ENCODE data around the gene ZNF586. TPM values are rescaled to one million over a fixed set of nuclear protein-coding genes. Genes with fewer than 3 reads are reported as not detected.

The ZNF586 gene
- total RNA-seq, 4 donors from 2014 or later = 12.8 to 20.7 (median 17.1) TPM

DNA sequence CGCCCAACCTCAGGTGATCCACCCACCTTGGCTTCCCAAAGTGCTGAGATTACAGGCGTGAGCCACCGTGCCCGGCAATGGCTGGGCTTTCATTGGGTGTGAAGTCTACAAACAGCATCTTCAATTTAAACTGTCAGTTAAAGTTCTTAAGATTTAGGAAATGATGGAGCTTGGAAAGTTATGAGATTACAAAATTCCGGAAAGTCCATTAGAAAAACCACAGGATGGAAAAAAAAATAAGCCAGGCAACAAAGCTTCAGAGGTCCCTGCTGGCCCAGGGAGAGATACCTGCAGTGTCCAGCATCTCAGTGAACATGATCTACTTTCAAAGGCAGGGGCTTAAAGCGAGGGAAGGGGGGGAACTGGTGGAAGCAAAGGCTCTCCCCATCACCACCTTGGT lies 56.0 kb downstream of the ZNF586 start:
- Histone ChIP-seq H3K4me3 (no peak overlapping the region), H3K9me3 (no peaks in the 10 kb centered on the region), H3K36me3 (peaks cover 0 to 17% of the 10 kb centered on the region in 2 donors), H3K27ac (no peak overlapping the region), H3K27me3 (no peaks in the 10 kb centered on the region), H3K4me1 (peaks cover 0 to 20% (median 2%) of the 10 kb centered on the region in 3 donors)
- ATAC-seq = no peak
- TF ChIP-seq EP300 (IDR thresholded peaks at IDR 0.05) (no peak), POLR2A (IDR thresholded peaks at IDR 0.05) (no peak), POLR2AphosphoS5 (IDR thresholded peaks at IDR 0.05) (no peak)
- TF ChIP-seq, protein P1, sequence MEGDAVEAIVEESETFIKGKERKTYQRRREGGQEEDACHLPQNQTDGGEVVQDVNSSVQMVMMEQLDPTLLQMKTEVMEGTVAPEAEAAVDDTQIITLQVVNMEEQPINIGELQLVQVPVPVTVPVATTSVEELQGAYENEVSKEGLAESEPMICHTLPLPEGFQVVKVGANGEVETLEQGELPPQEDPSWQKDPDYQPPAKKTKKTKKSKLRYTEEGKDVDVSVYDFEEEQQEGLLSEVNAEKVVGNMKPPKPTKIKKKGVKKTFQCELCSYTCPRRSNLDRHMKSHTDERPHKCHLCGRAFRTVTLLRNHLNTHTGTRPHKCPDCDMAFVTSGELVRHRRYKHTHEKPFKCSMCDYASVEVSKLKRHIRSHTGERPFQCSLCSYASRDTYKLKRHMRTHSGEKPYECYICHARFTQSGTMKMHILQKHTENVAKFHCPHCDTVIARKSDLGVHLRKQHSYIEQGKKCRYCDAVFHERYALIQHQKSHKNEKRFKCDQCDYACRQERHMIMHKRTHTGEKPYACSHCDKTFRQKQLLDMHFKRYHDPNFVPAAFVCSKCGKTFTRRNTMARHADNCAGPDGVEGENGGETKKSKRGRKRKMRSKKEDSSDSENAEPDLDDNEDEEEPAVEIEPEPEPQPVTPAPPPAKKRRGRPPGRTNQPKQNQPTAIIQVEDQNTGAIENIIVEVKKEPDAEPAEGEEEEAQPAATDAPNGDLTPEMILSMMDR (IDR thresholded peaks at IDR 0.05) = no peak
- WGBS, 2 donors (ENCODE audit: low coverage in 1 of 2) = 89 to 95% methylated on average over 4 to 6 of the region's 6 CpGs

DNA sequence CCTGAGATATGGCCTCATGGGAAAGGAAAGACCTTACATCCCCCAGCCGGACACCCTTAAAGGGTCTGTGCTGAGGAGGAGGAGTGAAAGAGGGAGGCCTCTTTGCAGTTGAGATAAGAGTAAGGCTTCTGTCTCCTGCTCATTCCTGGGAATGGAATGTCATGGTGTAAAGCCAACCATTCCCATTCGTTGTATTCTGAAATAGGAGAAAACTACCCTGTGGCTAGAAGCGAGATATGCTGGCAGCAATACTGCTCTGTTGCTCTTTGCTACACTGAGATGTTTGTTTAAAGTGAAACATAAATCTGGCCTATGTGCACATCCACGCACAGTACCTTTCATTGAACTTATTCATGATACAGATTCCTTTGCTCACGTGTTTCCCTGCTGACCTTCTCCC lies 59.8 kb downstream of the ZNF586 start:
- TF ChIP-seq, protein P1 (IDR thresholded peaks at IDR 0.05) = no peak
- TF ChIP-seq EP300 (IDR thresholded peaks at IDR 0.05) (no peak), POLR2AphosphoS5 (IDR thresholded peaks at IDR 0.05) (no peak), POLR2A (IDR thresholded peaks at IDR 0.05) (no peak)
- Histone ChIP-seq H3K9me3 (no peaks in the 10 kb centered on the region), H3K4me3 (no peak overlapping the region), H3K36me3 (peaks cover 0 to 8% of the 10 kb centered on the region in 2 donors), H3K27ac (no peak overlapping the region), H3K4me1 (peaks cover 0 to 14% (median 0%) of the 10 kb centered on the region in 3 donors), H3K27me3 (no peaks in the 10 kb centered on the region)
- WGBS, 2 donors (ENCODE audit: low coverage in 1 of 2) = 53 to 71% methylated on average over 5 of the region's 5 CpGs
- ATAC-seq = no peak

DNA sequence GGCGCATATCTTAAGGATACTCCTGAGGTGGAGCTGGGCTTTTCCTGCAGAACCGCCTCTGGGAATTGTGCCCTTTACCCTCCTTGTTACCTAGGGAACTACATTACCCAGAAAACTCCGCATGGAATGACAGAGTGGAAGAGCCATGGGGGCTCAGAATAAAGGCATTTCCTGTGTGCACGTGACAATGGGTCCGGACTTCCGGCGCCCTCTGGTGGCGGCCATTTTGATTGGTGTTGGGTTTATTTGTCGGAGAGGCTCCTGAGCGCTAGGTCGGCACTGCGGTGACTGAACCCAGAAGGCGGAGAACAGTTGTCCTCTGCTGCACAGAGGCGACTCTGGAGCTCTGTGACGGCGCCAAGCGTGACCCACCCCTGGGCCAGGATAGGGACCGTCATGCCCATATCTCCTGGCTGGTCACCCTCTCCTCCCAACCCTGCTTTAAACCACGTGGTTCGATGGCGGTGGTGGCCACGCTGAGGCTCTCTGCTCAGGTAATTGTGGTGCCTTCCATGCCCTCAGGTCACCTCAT lies 60.7 kb downstream of the ZNF586 start, which contains the start of gene ZNF587B:
Gene ZNF587B (plus strand): TSS at position 229 of the 532 bp plus-strand sequence. CDS start 230 bp downstream, at position 459.
- 0 to 22% methylated on average over 4 to 7 of the region's 22 CpGs for WGBS, 2 donors (ENCODE audit: low coverage in 1 of 2)
- Histone ChIP-seq H3K9me3 (no peaks in the 10 kb centered on the region), H3K27me3 (no peaks in the 10 kb centered on the region), H3K4me1 (peaks cover 0 to 14% (median 0%) of the 10 kb centered on the region in 3 donors), H3K27ac (peak within 1 kb of the TSS in 3 of 4 donors; percentile 57 to 70 (median 64)), H3K4me3 (peak within 1 kb of the TSS; percentile 46 to 55), H3K36me3 (peaks cover 0 to 6% of the 10 kb centered on the region in 2 donors)
- peak; percentile 85 for ATAC-seq
- no peak for TF ChIP-seq POLR2AphosphoS5 (IDR thresholded peaks at IDR 0.05)
- TF ChIP-seq, protein P1 (IDR thresholded peaks at IDR 0.05) = peak in 3 of 4 experiments; percentile 39 to 52 (median 48)
- TF ChIP-seq POLR2A (IDR thresholded peaks at IDR 0.05) = no peak
- no peak for TF ChIP-seq EP300 (IDR thresholded peaks at IDR 0.05)

Other genes starting within 250 kb of the ZNF586 start
- 1 to 10 TPM; 5.4 to 9.3 (median 5.7) TPM for gene ZNF549, start 242.3 kb upstream of the ZNF586 start, total RNA-seq
- gene ZNF550, start 209.8 kb upstream of the ZNF586 start, total RNA-seq = 1 to 10 TPM; 4.8 to 5.7 (median 5.2) TPM
- 1 to 10 TPM; 4.0 to 6.1 (median 5.7) TPM for gene ZNF416, start 190.8 kb upstream of the ZNF586 start, total RNA-seq
- 10 to 100 TPM in 1 of 4 donors, 1 to 10 TPM in 3; 4.4 to 14.5 (median 6.4) TPM for gene ZIK1, start 185.5 kb upstream of the ZNF586 start, total RNA-seq
- 1 to 10 TPM; 1.4 to 6.3 (median 4.0) TPM for gene ZNF530, start 169.8 kb upstream of the ZNF586 start, total RNA-seq
- gene ZNF134, start 155.4 kb upstream of the ZNF586 start, total RNA-seq = 10 to 100 TPM; 23.4 to 33.1 (median 28.6) TPM
- gene ZNF211, start 136.5 kb upstream of the ZNF586 start, total RNA-seq = 10 to 100 TPM in 3 of 4 donors, 1 to 10 TPM in 1; 8.3 to 16.8 (median 15.3) TPM
- gene ZSCAN4, start 100.7 kb upstream of the ZNF586 start, total RNA-seq = not detected
- 1 to 10 TPM; 4.4 to 7.3 (median 6.7) TPM for gene ZNF551, start 87.7 kb upstream of the ZNF586 start, total RNA-seq
- 10 to 100 TPM in 1 of 4 donors, 1 to 10 TPM in 3; 3.8 to 12.6 (median 9.0) TPM for gene ZNF154, start 60.5 kb upstream of the ZNF586 start, total RNA-seq
- gene ZNF671, start 42.1 kb upstream of the ZNF586 start, total RNA-seq = 10 to 100 TPM in 3 of 4 donors, 1 to 10 TPM in 1; 8.8 to 16.8 (median 11.7) TPM
- 10 to 100 TPM; 12.1 to 14.9 (median 13.3) TPM for gene ZNF776, start 22.9 kb upstream of the ZNF586 start, total RNA-seq
- gene ZNF552, start 45.2 kb downstream of the ZNF586 start, total RNA-seq = 1 to 10 TPM; 2.7 to 8.7 (median 4.5) TPM
- 10 to 100 TPM in 2 of 4 donors, 1 to 10 TPM in 2; 7.6 to 14.5 (median 10.7) TPM for gene ZNF587B, start 60.6 kb downstream of the ZNF586 start, total RNA-seq
- gene ZNF587, start 80.2 kb downstream of the ZNF586 start, total RNA-seq = 10 to 100 TPM in 3 of 4 donors, 1 to 10 TPM in 1; 9.3 to 47.5 (median 17.6) TPM
- gene ZNF814, start 119.4 kb downstream of the ZNF586 start, total RNA-seq = 10 to 100 TPM in 2 of 4 donors, 1 to 10 TPM in 2; 4.9 to 13.5 (median 9.6) TPM
- gene ZNF417, start 146.9 kb downstream of the ZNF586 start, total RNA-seq = 10 to 100 TPM; 13.9 to 29.3 (median 16.0) TPM
- gene ZNF418, start 165.7 kb downstream of the ZNF586 start, total RNA-seq = 10 to 100 TPM; 10.4 to 28.5 (median 13.9) TPM
- gene ZNF256, start 178.0 kb downstream of the ZNF586 start, total RNA-seq = 1 to 10 TPM; 4.2 to 8.6 (median 5.2) TPM
- gene C19orf18, start 204.9 kb downstream of the ZNF586 start, total RNA-seq = 1 to 10 TPM in 1 of 4 donors, not detected in 3; 4.8 TPM
- 10 to 100 TPM in 3 of 4 donors, 1 to 10 TPM in 1; 6.0 to 49.0 (median 18.8) TPM for gene ZNF606, start 233.1 kb downstream of the ZNF586 start, total RNA-seq